LNCaP clone FGC (cell line): ENCODE measurements around the gene HDAC3.

Experiments used
- DNase-seq: peaks from one replicate; pipeline ENCODE4 v3.0.0-alpha.2; 2011; ENCODE audit warnings: low read depth
- H3K4me3 ChIP-seq: 2 replicates; pipeline ENCODE4 v1.5.1; 2011; ENCODE audit warnings: mild to moderate bottlenecking, low read depth, low read length, control low read depth
- CTCF ChIP-seq: IDR thresholded peaks from 2 replicates; pipeline ENCODE4 v1.5.1; 2012; ENCODE audit warnings: mild to moderate bottlenecking; ENCODE audit not compliant: control insufficient read depth, insufficient read depth; ENCODE audit errors: extremely low read depth

Gene HDAC3

DNA sequence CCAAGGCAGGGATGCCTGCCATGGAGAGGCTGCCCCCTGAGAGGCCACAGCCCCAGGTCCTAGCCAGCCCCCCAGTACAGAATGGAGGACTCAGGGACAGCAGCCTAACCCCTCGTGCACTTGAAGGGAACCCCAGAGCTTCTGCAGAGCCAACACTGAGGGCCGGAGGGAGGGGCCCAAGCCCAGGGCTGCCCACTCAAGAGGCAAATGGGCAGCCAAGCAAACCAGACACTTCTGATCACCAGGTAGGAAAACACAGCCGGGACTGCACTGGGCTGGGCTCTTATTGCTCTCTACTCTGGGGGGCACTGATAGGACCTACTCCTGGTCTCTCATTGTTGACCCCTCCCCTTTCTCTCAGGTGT is 3.4 kb upstream of the HDAC3 start:
- no peak for TF ChIP-seq CTCF
- no peak overlapping the region for H3K4me3 ChIP-seq
- DNase-seq: no peak

- no peak overlapping the region for H3K4me3 ChIP-seq
- DNase-seq: no peak
- TF ChIP-seq CTCF: no peak
These were observed 2.9 kb upstream of the HDAC3 start for GRCh38 chr5:141639357-141640050.

GRCh38 chr5:141638771-141639170 is 2.1 kb upstream of the HDAC3 start:
- TF ChIP-seq CTCF: no peak
- no peak for DNase-seq
- H3K4me3 ChIP-seq: no peak overlapping the region

GRCh38 chr5:141637767-141638419 is 1.2 kb upstream of the HDAC3 start:
- H3K4me3 ChIP-seq: peak overlapping the region; percentile 94
- DNase-seq: no peak
- no peak for TF ChIP-seq CTCF

DNA sequence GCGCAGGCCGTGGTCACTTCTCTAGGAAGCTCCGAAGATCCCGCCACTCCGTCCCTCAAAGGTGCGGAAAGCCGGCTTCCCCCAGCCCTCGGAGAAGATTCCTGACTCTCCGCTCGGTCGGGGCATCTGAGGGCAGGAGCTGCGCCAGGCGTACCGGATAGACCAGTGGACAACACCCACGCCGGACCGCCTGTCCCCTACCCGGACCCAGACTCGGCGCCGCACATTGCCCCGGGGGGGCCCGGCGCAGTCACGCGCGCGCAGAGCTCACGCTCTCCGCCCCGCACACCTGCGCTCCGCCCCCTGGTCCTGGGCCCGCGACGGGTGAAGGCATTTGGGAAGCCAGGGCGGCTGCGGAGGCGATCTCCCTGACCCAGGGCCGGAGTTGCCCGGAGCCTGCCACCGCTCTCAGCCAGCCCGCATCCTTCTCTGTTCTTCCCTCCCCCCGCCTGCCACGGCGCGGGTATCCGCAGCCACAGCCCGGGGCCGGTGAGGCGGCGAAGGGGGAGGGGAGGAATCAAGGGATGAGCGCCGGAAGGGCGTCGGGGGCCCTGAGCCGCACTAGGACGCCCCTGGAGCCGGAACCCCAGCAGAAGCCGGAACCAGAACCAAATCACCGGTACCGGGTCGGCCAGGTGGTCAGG is 596 bp upstream of the HDAC3 start:
- DNase-seq: no peak
- H3K4me3 ChIP-seq: peak overlapping the region; percentile 94
- TF ChIP-seq CTCF: no peak

DNA sequence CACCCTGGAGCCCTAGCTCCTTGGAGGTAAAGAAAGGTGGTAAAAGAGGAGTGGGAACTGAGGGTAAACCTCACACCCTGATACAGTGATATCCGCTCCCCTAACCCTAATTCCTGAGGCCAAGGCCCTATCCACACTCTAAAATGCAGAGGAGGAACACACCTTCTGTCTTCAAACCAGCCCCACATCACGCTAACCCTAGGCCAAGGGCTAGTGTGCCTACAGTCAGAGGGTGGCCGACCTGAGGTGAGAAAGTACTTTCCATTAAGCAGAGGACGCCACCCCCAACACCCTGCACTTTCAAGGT is 590 bp downstream of the HDAC3 start:
- H3K4me3 ChIP-seq: peak overlapping the region; percentile 94
- DNase-seq: no peak
- no peak for TF ChIP-seq CTCF

DNA sequence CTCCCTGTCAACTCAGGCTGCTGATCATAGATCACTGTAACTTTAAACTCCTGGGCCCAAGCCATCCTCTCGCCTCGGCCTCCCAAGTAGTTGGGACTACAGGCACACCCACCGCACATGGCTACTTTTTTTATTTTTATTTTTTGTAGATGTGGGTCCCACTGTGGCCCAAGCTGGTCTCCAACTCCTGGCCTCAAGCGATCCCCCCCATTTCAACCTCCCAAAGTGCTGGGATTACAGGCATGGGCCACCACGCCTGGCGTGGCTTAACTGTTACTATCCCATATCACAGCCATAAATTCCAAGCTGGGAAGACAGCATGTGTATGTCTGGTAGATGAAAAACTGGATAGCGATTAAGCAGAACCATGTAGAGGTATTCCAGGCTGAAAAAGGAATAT is 1.0 kb downstream of the HDAC3 start:
- TF ChIP-seq CTCF: no peak
- peak overlapping the region; percentile 94 for H3K4me3 ChIP-seq
- no peak for DNase-seq
